GDM1 (cell line): ENCODE measurements around the gene TUBB3.
"Not testable (repeated sequence)": the region's sequence is repeated elsewhere in the genome, so short reads cannot be mapped to it uniquely, and the experiment has no call there.

Source experiments
- DNase-seq: peaks from one replicate; lab custom pipeline; 2025; lab: John Stamatoyannopoulos, UW

TUBB3 gene

GRCh38 chr16:89918453-89919347 is 4.4 kb upstream of the TUBB3 start, which contains the start of gene MC1R:
Gene MC1R, plus strand, starts transcription at chr16:89918862. Its CDS starts 397 bp downstream, at chr16:89919259.
- no peak for DNase-seq

GRCh38 chr16:89919535-89920406 is 3.4 kb upstream of the TUBB3 start:
- DNase-seq = no peak

- no peak for DNase-seq
Observed at GRCh38 chr16:89920723-89921122, 2.4 kb upstream of the TUBB3 start.

- no peak for DNase-seq
Observed at GRCh38 chr16:89921131-89921701, 1.9 kb upstream of the TUBB3 start.

GRCh38 chr16:89921702-89922476 is 1.3 kb upstream of the TUBB3 start:
- DNase-seq = no peak

GRCh38 chr16:89922477-89922883 is 662 bp upstream of the TUBB3 start:
- no peak for DNase-seq

- DNase-seq = no peak
Observed at GRCh38 chr16:89923640-89924296, 626 bp downstream of the TUBB3 start.

- no peak for DNase-seq
Observed at GRCh38 chr16:89924297-89924924, 1.3 kb downstream of the TUBB3 start.

- DNase-seq = no peak
Observed at GRCh38 chr16:89924925-89925307, 1.8 kb downstream of the TUBB3 start.

- no peak for DNase-seq
Observed at GRCh38 chr16:89925596-89926079, 2.5 kb downstream of the TUBB3 start.

- no peak for DNase-seq
Observed at GRCh38 chr16:89931305-89931896, 8.3 kb downstream of the TUBB3 start.

GRCh38 chr16:89931964-89932363 is 8.8 kb downstream of the TUBB3 start:
- DNase-seq = no peak

GRCh38 chr16:89934019-89934418 is 10.9 kb downstream of the TUBB3 start:
- not testable (repeated sequence) for DNase-seq

- DNase-seq = no peak
Observed at GRCh38 chr16:89934611-89935553, 11.7 kb downstream of the TUBB3 start.

- DNase-seq = not testable (repeated sequence)
Observed at GRCh38 chr16:89935620-89936019, 12.5 kb downstream of the TUBB3 start.

GRCh38 chr16:89936034-89936433 is 12.9 kb downstream of the TUBB3 start:
- DNase-seq = no peak

- no peak for DNase-seq
Observed at GRCh38 chr16:89936508-89936907, 13.4 kb downstream of the TUBB3 start.

- DNase-seq = no peak
Observed at GRCh38 chr16:89936981-89937380, 13.8 kb downstream of the TUBB3 start.
